ENCODE measurements around the gene PDE6G.

Gene PDE6G

GRCh38 chr17:81656118-81656743 is at the start of gene PDE6G:
PDE6G (minus strand) TSS chr17:81656542; CDS start chr17:81653305, 3,237 bp downstream.
- DNase-seq (ENCODE audit: low spot score): no peak

- DNase-seq (ENCODE audit: low spot score): no peak
These were observed 49.3 kb upstream of the PDE6G start for GRCh38 chr17:81705518-81706231.

- no peak for DNase-seq (ENCODE audit: low spot score)
These were observed 47.7 kb upstream of the PDE6G start for GRCh38 chr17:81703747-81704654.

DNA sequence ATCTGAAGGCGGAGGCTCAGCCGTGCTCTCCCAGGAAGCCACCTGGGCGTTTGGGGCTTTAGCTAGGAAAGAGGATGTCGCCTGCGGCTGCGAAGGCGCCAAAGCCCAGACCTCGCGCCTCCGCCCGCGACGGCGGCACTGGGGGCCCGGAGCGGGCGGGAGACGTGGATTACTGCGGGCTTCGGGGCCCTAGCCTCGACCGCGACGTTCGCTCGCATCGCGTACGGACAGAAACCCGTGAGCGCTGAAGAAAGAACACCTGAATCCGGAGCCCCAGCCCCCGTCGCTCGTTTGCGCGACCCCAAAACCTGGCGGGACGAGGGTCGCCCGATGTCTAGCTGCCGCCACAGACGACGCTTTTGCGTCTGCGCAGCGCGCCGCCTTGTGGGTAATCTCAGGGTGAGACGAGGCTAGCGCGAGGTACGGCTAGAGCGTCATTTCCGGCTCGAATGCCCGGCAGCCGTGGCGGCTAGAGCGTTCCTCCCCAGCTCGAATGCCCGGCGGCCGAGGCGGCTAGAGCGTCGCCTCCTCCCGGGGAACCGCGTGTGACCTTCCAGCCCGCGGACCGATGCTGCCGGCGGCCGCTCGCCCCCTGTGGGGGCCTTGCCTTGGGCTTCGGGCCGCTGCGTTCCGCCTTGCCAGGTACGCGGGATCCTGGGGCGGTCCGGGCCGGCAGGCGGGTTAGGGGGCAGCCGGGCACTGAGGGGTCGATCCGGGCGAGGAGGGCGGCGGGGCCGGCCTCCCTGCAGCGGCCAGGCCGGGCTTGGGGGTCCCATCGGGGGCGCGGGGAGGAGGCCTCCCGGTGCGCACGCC is 46.8 kb upstream of the PDE6G start, which contains the start of gene MRPL12:
Gene MRPL12 (plus strand): TSS at position 434 of the 813 bp plus-strand sequence. CDS start 135 bp downstream, at position 569.
- DNase-seq (ENCODE audit: low spot score): peak; percentile 94

- DNase-seq (ENCODE audit: low spot score): no peak
These were observed 45.1 kb upstream of the PDE6G start for GRCh38 chr17:81701288-81702071.

GRCh38 chr17:81700353-81701287 is 44.3 kb upstream of the PDE6G start:
- DNase-seq (ENCODE audit: low spot score): no peak

- DNase-seq (ENCODE audit: low spot score): no peak
These were observed 41.1 kb upstream of the PDE6G start for GRCh38 chr17:81697261-81698044.

DNA sequence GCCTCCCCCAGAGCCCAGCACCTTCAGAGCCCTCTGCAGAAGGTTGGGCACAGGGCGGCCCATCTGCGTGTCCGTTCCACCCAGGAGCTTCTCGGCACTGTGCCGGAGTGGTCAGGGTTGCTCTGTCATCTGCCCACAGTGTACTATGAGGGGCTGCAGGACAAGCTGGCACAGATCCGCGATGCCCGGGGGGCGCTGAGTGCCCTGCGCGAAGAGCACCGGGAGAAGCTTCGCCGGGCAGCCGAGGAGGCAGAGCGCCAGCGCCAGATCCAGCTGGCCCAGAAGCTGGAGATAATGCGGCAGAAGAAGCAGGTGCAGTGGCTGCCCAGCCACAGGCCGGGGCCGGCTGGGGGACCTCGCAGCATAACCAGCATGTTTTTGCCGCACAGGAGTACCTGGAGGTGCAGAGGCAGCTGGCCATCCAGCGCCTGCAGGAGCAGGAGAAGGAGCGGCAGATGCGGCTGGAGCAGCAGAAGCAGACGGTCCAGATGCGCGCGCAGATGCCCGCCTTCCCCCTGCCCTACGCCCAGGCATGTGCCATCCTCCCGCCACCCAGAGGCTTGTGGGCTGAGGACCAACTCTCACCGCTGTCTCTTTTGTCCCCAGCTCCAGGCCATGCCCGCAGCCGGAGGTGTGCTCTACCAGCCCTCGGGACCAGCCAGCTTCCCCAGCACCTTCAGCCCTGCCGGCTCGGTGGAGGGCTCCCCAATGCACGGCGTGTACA is 40.0 kb upstream of the PDE6G start:
- DNase-seq (ENCODE audit: low spot score): no peak

- DNase-seq (ENCODE audit: low spot score): no peak
These were observed 39.5 kb upstream of the PDE6G start for GRCh38 chr17:81695801-81696200.

DNA sequence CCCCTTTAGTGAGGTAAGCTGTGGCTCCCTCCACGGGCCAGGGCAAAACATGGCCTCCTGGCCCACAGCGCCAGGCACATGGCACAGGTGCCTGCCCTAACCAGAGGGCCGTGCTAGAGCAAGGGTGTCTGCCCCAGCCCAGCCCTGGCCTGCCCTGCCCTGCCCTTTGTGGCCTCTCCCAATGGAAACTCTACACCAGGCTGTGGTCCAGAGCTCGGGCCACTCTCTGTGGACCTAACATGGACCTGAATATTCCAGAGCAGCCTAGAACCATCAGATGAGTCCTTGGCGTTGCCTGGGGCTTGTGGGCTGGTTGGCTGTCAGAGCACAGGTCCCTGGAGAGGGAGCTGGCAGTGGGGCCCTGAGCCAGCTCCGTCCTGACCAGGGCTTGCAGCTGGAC is 38.9 kb upstream of the PDE6G start:
- DNase-seq (ENCODE audit: low spot score): no peak

GRCh38 chr17:81694810-81695209 is 38.5 kb upstream of the PDE6G start:
- no peak for DNase-seq (ENCODE audit: low spot score)

DNA sequence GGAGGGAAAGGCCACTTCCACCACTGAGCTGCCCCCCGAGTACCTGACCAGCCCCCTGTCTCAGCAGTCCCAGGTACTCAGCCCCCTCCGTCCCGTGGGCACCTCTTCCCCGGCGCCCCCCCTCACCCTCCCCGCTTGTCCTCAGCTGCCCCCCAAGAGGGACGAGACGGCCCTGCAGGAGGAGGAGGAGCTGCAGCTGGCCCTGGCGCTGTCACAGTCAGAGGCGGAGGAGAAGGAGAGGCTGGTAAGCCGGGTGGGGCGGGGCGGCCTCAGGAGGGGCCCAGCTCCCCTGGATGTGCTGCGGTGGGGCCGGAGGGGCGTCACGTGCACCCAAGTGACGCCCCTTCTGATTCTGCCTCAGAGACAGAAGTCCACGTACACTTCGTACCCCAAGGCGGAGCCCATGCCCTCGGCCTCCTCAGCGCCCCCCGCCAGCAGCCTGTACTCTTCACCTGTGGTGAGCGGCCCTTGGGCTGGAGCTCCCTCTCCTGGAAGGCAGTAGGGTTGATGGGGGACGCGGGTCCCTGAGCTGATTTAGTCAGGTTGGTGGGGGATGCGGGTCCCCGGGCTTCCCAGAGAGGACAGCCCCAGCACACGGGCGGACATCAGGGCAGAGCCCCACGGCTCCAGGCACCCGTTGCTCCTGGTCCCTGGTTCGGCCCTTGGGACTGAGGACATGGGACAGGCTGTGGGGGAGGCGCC is 37.3 kb upstream of the PDE6G start:
- DNase-seq (ENCODE audit: low spot score): no peak

GRCh38 chr17:81691608-81692007 is 35.3 kb upstream of the PDE6G start:
- no peak for DNase-seq (ENCODE audit: low spot score)

DNA sequence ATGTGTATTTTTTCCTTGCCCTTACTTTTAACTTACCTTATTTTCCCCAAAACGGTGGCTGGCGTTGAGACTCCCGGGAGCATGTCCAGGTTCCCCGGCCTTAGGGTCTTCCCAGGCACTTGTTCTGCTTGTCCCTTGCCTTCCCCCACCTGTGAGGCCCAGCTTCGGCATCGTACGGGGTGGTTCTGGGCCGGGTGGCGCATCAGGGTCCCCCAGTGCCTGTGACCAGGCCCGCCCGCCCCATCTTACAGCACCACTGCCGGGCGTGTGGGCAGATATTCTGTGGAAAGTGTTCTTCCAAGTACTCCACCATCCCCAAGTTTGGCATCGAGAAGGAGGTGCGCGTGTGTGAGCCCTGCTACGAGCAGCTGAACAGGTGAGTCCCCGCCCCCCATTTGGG is 34.9 kb upstream of the PDE6G start:
- no peak for DNase-seq (ENCODE audit: low spot score)

GRCh38 chr17:81690549-81690948 is 34.2 kb upstream of the PDE6G start:
- DNase-seq (ENCODE audit: low spot score): no peak

- DNase-seq (ENCODE audit: low spot score): no peak
These were observed 33.7 kb upstream of the PDE6G start for GRCh38 chr17:81690066-81690465.

- no peak for DNase-seq (ENCODE audit: low spot score)
These were observed 32.3 kb upstream of the PDE6G start for GRCh38 chr17:81688616-81689015.
